OCI-LY1 (cell line): ENCODE measurements around the gene CTNNA3.

ENCODE experiments used
- H2AFZ ChIP-seq: fragments of 200-600 bp; sonication (generic), shearing (Covaris generic); 2 replicates; pipeline ENCODE4 v1.6.0; 2014; ENCODE audit warnings: antibody characterized with exemption, mild to moderate bottlenecking, low read length
- H3F3A ChIP-seq: fragments of 200-600 bp; sonication (generic), shearing (Covaris generic); 2 replicates; pipeline ENCODE4 v1.6.0; 2014; ENCODE audit warnings: mild to moderate bottlenecking, antibody characterized with exemption, low read length, moderate library complexity; ENCODE audit not compliant: insufficient read depth
- H3K27ac ChIP-seq: fragments of 200-600 bp; sonication (generic); 2 replicates; pipeline ENCODE4 v1.5.1; 2014; ENCODE audit warnings: low read length, mixed run types, mild to moderate bottlenecking, low read depth; ENCODE audit not compliant: poor library complexity, severe bottlenecking
- H3K27me3 ChIP-seq: fragments of 200-600 bp; sonication (generic); 2 replicates; pipeline ENCODE4 v1.6.0; 2014; ENCODE audit warnings: antibody characterized with exemption, mild to moderate bottlenecking, low read length, moderate library complexity; ENCODE audit not compliant: insufficient read depth
- H3K36me3 ChIP-seq: fragments of 200-600 bp; sonication (generic); 2 replicates; pipeline ENCODE4 v1.6.1; 2014; ENCODE audit warnings: mild to moderate bottlenecking, antibody characterized with exemption, low read length, moderate library complexity, mixed read lengths; ENCODE audit not compliant: insufficient read depth
- H3K4me1 ChIP-seq: fragments of 200-600 bp; sonication (generic); 2 replicates; pipeline ENCODE4 v1.5.1; 2014; ENCODE audit warnings: mild to moderate bottlenecking, low read length, moderate library complexity; ENCODE audit not compliant: insufficient read depth, severe bottlenecking
- H3K4me2 ChIP-seq: fragments of 200-600 bp; sonication (generic), shearing (Covaris generic); 2 replicates; pipeline ENCODE4 v1.6.1; 2014; ENCODE audit warnings: low read length
- H3K4me3 ChIP-seq: fragments of 200-600 bp; sonication (generic); 2 replicates; pipeline ENCODE4 v1.5.1; 2014; ENCODE audit warnings: low read length, low read depth, mild to moderate bottlenecking, mixed read lengths; ENCODE audit not compliant: poor library complexity, severe bottlenecking
- H3K79me2 ChIP-seq: fragments of 200-600 bp; shearing (Covaris generic); 2 replicates; pipeline ENCODE4 v1.6.1; 2016; ENCODE audit warnings: mixed run types, low read length, mixed read lengths; ENCODE audit not compliant: insufficient read depth
- H3K9ac ChIP-seq: fragments of 200-600 bp; sonication (generic), shearing (Covaris generic); 2 replicates; pipeline ENCODE4 v1.6.1; 2014; ENCODE audit warnings: mild to moderate bottlenecking, low read length, mixed read lengths
- H3K9me2 ChIP-seq: fragments of 200-600 bp; sonication (generic), shearing (Covaris generic); 2 replicates; pipeline ENCODE4 v1.6.1; 2014; ENCODE audit warnings: low read depth, mild to moderate bottlenecking, low read length, mixed read lengths
- H3K9me3 ChIP-seq: fragments of 200-600 bp; shearing (Covaris generic); 2 replicates; pipeline ENCODE4 v1.6.1; 2014; ENCODE audit warnings: low read length, mixed read lengths
- H4K20me1 ChIP-seq: fragments of 200-600 bp; sonication (generic), shearing (Covaris generic); 2 replicates; pipeline ENCODE4 v1.6.0; 2016; ENCODE audit warnings: mild to moderate bottlenecking, low read length; ENCODE audit not compliant: insufficient read depth
- EZH2 ChIP-seq: fragments of 200-600 bp; sonication (generic), shearing (Covaris generic); IDR thresholded peaks from 2 replicates; pipeline ENCODE4 v1.8.0; 2017; ENCODE audit warnings: borderline replicate concordance, mixed run types, mild to moderate bottlenecking, antibody characterized with exemption, low read length, moderate library complexity, mixed read lengths
- TF ChIP-seq, protein P1 (sequence below): fragments of 200-600 bp; sonication (generic), shearing (Covaris generic); IDR thresholded peaks from 2 replicates; pipeline ENCODE4 v1.5.1; 2017; ENCODE audit warnings: mild to moderate bottlenecking, antibody characterized with exemption, low read length, moderate library complexity, mixed read lengths

The CTNNA3 gene

DNA sequence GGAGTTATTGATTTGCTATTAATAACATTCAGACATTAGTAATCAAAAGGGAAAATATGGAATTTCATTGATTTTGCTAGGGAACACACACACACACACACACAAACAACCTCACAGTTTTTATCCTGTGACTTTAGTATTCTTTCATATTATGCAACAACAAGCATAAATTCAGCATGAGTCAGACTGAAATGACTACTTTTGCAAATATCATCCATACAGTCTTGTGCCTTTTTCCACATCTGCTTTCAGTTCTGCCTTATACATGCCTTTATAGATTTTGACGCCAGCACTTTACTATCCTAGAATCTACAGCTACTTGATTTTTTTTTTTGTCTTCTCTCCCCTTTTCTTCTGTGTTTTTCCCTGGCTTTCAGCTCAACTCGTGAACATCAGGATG lies 1745.9 kb downstream of the CTNNA3 start:
- Histone ChIP-seq H3K4me2 (no peak overlapping the region), H3F3A (no peaks in the 10 kb centered on the region), H3K9me3 (no peaks in the 10 kb centered on the region), H3K79me2 (no peaks in the 10 kb centered on the region), H3K4me3 (no peak overlapping the region), H3K36me3 (no peaks in the 10 kb centered on the region), H2AFZ (no peak overlapping the region), H3K27ac (no peak overlapping the region), H3K27me3 (no peaks in the 10 kb centered on the region), H3K9ac (no peak overlapping the region), H4K20me1 (no peaks in the 10 kb centered on the region), H3K9me2 (no peaks in the 10 kb centered on the region), H3K4me1 (no peaks in the 10 kb centered on the region)
- TF ChIP-seq EZH2 = no peak
- TF ChIP-seq, protein P1, sequence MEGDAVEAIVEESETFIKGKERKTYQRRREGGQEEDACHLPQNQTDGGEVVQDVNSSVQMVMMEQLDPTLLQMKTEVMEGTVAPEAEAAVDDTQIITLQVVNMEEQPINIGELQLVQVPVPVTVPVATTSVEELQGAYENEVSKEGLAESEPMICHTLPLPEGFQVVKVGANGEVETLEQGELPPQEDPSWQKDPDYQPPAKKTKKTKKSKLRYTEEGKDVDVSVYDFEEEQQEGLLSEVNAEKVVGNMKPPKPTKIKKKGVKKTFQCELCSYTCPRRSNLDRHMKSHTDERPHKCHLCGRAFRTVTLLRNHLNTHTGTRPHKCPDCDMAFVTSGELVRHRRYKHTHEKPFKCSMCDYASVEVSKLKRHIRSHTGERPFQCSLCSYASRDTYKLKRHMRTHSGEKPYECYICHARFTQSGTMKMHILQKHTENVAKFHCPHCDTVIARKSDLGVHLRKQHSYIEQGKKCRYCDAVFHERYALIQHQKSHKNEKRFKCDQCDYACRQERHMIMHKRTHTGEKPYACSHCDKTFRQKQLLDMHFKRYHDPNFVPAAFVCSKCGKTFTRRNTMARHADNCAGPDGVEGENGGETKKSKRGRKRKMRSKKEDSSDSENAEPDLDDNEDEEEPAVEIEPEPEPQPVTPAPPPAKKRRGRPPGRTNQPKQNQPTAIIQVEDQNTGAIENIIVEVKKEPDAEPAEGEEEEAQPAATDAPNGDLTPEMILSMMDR = no peak

DNA sequence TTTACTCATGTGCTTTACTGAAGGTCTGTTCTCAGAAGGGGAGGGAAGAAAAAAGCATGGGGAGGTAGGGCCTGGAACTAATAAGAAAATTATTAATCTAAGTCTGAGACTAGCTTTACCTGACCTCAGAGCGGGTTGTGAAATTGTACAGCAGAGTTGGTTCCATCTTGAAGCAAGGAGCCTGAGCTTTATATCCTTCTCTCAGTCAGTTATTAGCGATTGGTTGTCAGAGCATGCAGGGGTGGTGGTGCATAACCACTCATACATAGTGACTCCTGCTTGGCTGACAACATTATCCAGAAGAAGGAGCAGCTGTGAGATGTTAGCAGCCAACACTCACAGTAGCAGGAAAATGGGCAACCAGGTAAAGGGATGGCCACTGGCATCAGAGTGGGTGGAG lies 1746.5 kb downstream of the CTNNA3 start:
- Histone ChIP-seq H3K27ac (no peak overlapping the region), H3K27me3 (no peaks in the 10 kb centered on the region), H3K79me2 (no peaks in the 10 kb centered on the region), H3K4me3 (no peak overlapping the region), H3K9me3 (no peaks in the 10 kb centered on the region), H3F3A (no peaks in the 10 kb centered on the region), H4K20me1 (no peaks in the 10 kb centered on the region), H3K9me2 (no peaks in the 10 kb centered on the region), H3K4me1 (no peaks in the 10 kb centered on the region), H2AFZ (no peak overlapping the region), H3K36me3 (no peaks in the 10 kb centered on the region), H3K4me2 (no peak overlapping the region), H3K9ac (no peak overlapping the region)
- TF ChIP-seq EZH2 = no peak
- TF ChIP-seq, protein P1 = no peak

DNA sequence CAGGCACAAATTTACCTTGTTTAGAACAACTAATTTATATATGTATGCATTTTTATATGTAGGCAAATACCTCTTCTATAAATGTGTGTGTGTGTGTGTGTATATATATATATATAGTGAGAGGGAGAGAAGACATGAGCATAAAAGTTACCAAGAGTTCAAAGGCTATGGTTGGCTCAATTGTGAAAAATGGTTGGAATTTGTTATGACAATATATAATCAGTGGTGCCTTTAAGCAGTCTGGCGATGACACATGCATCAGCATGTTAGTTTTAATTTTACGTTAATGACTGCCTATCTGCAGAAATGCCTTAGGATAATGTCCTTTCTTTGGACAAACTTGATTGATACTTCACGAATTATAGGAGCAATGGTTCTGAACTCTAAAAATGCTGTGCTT lies 1750.9 kb downstream of the CTNNA3 start:
- no peaks in the 10 kb centered on the region for H3K9me3 ChIP-seq
- H3K9me2 ChIP-seq = no peaks in the 10 kb centered on the region
- H3F3A ChIP-seq = no peaks in the 10 kb centered on the region
- no peak overlapping the region for H3K9ac ChIP-seq
- TF ChIP-seq EZH2 = no peak
- TF ChIP-seq, protein P1 = no peak
- H3K79me2 ChIP-seq = no peaks in the 10 kb centered on the region
- no peak overlapping the region for H3K27ac ChIP-seq
- H4K20me1 ChIP-seq = no peaks in the 10 kb centered on the region
- no peaks in the 10 kb centered on the region for H3K27me3 ChIP-seq
- no peaks in the 10 kb centered on the region for H3K4me1 ChIP-seq
- H3K4me2 ChIP-seq = no peak overlapping the region
- no peaks in the 10 kb centered on the region for H3K36me3 ChIP-seq
- H3K4me3 ChIP-seq = no peak overlapping the region
- H2AFZ ChIP-seq = no peak overlapping the region
